Measurements from ENCODE around the gene AMN1.

The AMN1 gene

GRCh38 chr12:31669020-31669419 is 59.8 kb downstream of the AMN1 start:
- TF ChIP-seq CTCF (conservative IDR thresholded peaks at IDR 0.05; ENCODE audit: low read length): no peak
- no peak overlapping the region for H3K4me3 ChIP-seq (ENCODE audit: low read length)
- no peak for DNase-seq (ENCODE audit: low read depth)

GRCh38 chr12:31664038-31664437 is 64.8 kb downstream of the AMN1 start:
- DNase-seq (ENCODE audit: low read depth): no peak
- TF ChIP-seq CTCF (conservative IDR thresholded peaks at IDR 0.05; ENCODE audit: low read length): no peak
- H3K4me3 ChIP-seq (ENCODE audit: low read length): no peak overlapping the region

DNA sequence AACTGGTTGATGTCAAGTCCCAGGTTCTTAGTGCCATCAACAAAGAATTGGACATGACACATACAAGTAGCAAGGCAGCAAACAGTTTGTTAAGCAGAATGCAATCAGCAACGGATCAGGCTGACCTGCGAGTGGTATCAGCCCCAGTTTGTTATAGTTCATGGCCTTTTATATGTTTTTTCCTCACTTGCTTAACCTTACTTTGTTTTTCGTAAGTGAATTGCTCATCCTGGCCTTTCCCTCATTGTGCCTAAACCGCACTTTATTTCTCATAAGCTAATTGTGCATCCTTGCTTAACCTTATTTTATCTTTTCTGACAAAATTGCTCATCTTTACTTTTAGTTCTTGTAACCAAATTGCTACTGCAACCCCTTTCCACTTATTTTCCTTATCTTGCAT is 65.2 kb downstream of the AMN1 start:
- TF ChIP-seq CTCF (conservative IDR thresholded peaks at IDR 0.05; ENCODE audit: low read length): no peak
- H3K4me3 ChIP-seq (ENCODE audit: low read length): no peak overlapping the region
- DNase-seq (ENCODE audit: low read depth): no peak

- TF ChIP-seq CTCF (conservative IDR thresholded peaks at IDR 0.05; ENCODE audit: low read length): no peak
- no peak overlapping the region for H3K4me3 ChIP-seq (ENCODE audit: low read length)
- no peak for DNase-seq (ENCODE audit: low read depth)
Observed at GRCh38 chr12:31662176-31662849, 66.5 kb downstream of the AMN1 start.

DNA sequence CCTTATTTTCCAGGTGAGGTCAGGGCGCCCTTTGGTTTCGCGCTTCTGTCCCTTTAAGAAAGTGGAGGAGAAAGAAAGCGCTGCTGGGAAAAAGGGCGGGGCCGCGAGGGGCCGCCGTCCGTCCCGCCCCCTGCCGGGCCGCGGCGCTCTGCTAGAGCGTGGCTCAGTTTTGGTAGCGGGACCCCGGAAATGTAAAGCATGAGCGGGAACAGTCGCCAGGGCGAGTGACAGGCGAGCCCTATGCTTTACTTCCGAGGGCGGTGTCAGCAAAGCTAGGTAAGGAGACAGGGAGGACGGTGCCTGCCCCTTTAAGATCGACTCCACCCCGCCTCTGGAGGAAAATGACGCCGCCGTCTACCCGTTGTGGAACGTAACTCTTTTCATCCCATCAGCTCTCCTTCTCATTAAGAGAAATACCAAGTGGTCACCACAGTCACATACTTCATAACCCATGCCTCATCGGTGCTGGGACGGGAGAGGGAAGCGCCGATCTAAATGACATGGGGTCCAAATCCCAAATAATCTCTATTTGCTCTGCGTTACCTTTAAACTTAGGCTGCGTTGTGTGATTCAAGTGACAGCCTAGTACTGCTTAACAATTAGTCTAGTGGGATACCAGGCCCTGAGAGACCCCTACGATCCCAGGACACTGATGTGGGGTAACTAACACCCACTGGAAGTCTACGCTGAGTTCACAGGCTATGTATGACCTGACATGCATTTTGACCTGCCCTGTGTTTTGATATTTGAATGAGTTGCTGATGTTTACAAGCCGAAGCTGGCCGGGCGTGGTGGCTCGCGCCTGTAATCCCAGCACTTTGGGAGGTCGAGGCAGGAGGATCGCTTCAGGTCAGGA is 69.5 kb downstream of the AMN1 start, which contains the start of gene ETFBKMT:
ETFBKMT (plus strand) TSS at position 602 of the 856 bp plus-strand sequence. CDS start 2,266 bp downstream, outside the sequence.
- TF ChIP-seq CTCF (conservative IDR thresholded peaks at IDR 0.05; ENCODE audit: low read length): peak; percentile 36
- peak within 1 kb of the TSS; percentile 94 for H3K4me3 ChIP-seq (ENCODE audit: low read length)
- peak; percentile 83 for DNase-seq (ENCODE audit: low read depth)

DNA sequence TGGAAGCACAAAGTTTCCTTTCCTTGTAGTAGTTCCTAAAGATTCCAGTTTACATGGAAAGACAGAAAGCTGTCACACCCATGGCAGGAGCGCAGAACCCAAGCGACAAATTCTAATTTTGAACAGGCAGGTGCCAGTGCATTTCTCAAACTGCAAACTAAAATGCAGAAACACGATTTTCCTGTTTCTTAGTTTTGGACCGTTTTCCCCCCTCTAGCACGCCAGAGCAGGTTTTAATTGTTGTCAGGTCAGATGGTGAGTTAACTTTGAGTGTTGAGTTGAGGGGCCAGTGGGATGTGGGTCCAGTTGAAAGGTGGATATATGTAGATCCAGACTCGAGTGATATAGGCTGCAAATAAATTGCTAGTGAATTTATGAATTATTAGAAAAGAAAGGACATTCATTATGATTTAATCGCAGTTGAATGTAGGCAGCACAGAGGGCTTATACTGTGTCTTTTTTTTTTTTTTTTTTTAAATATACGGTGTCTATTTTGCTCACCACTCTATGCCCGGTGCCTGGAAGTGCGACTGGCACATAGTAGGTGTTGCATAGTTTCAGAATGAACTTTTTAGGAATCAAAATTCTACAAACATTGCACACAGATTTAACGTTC is 70.2 kb downstream of the AMN1 start:
- no peak for DNase-seq (ENCODE audit: low read depth)
- peak overlapping the region; percentile 94 for H3K4me3 ChIP-seq (ENCODE audit: low read length)
- no peak for TF ChIP-seq CTCF (conservative IDR thresholded peaks at IDR 0.05; ENCODE audit: low read length)
